T-cell (primary cell): Measurements from ENCODE around the gene DNAJA4. TPM values are rescaled to one million over a fixed set of nuclear protein-coding genes. Genes with fewer than 3 reads are reported as not detected.

Experiments
- ATAC-seq, 4 experiments: fragments of 200-7000 bp in 3 of 4; fragments of 150-1000 bp in 1 of 4; cut with Tn5 transposase; replicated peaks in 1 of 4; 1 replicate in 3 of 4; 2 replicates in 1 of 4; pipeline ENCODE4 v1.10.0; 2021; ENCODE audit warnings: moderate library complexity in 3 of 4, mild to moderate bottlenecking in 2 of 4, moderate number of reproducible peaks in 1 of 4
- CTCF ChIA-PET, 2 donors: fragments of 300-600 bp; sonication (Branson Sonifier 250); formaldehyde crosslinking; loops; one replicate each; lab custom pipeline; 2022; ENCODE audit warnings: antibody characterized with exemption in 2 of 2; lab: Charles Lee
- POLR2A ChIA-PET, 2 donors: fragments of 300-600 bp; sonication (Branson Sonifier 250); formaldehyde crosslinking; loops; one replicate each; lab custom pipeline; 2022; ENCODE audit warnings: antibody characterized with exemption in 2 of 2; lab: Charles Lee
- DNase-seq, 35 experiments: peaks; one replicate each; pipeline versions ENCODE4 v3.0.0 to v3.0.0-alpha.2; 2013 to 2023
- H3K27ac ChIP-seq: one replicate; pipeline ENCODE4 v1.5.1; 2013; ENCODE audit warnings: low read length
- H3K27me3 ChIP-seq, 2 experiments: replicated peaks in 1 of 2; 1 replicate in 1 of 2; 2 replicates in 1 of 2; pipeline versions ENCODE4 v1.6.1 to v1.7.0; 2013; ENCODE audit warnings: low read length in 1 of 2, mixed read lengths in 1 of 2; ENCODE audit not compliant: control insufficient read depth in 2 of 2, insufficient read depth in 2 of 2; ENCODE audit errors: extremely low read depth in 1 of 2
- H3K36me3 ChIP-seq, 2 donors: 1 replicate in 1 of 2; 2 replicates in 1 of 2; pipeline versions ENCODE4 v1.6.1 to v1.7.0; 2013; ENCODE audit warnings: low read length in 1 of 2; ENCODE audit not compliant: control insufficient read depth in 2 of 2, insufficient read depth in 1 of 2; ENCODE audit errors: extremely low read depth in 1 of 2
- H3K4me1 ChIP-seq, 2 experiments: 1 replicate in 1 of 2; 2 replicates in 1 of 2; pipeline versions ENCODE4 v1.6.1 to v1.7.0; 2013; ENCODE audit warnings: low read length in 2 of 2, mixed read lengths in 1 of 2; ENCODE audit not compliant: insufficient read depth in 2 of 2, control insufficient read depth in 1 of 2; ENCODE audit errors: extremely low read depth in 1 of 2
- H3K4me3 ChIP-seq, 2 donors: 1 replicate in 1 of 2; 2 replicates in 1 of 2; pipeline versions ENCODE4 v1.5.1 to v1.7.0; 2013; ENCODE audit warnings: mild to moderate bottlenecking in 2 of 2, low read length in 1 of 2, moderate library complexity in 1 of 2; ENCODE audit not compliant: control insufficient read depth in 1 of 2; ENCODE audit errors: extremely low read depth in 1 of 2
- H3K9me3 ChIP-seq: 2 replicates; pipeline ENCODE4 v1.7.0; 2013
- H3K27ac Mint-ChIP-seq, 2 donors: one replicate each; pipeline ENCODE4 v1.8.0; 2020 to 2021; ENCODE audit warnings: mild to moderate bottlenecking in 2 of 2, mixed read lengths in 2 of 2
- H3K27me3 Mint-ChIP-seq, 2 donors: one replicate each; pipeline ENCODE4 v1.8.0; 2021 to 2022; ENCODE audit warnings: mixed read lengths in 2 of 2
- H3K36me3 Mint-ChIP-seq: one replicate; pipeline ENCODE4 v1.8.0; 2021; ENCODE audit warnings: mixed read lengths
- H3K4me1 Mint-ChIP-seq, 3 donors: one replicate each; pipeline ENCODE4 v1.8.0; 2020 to 2022; ENCODE audit warnings: mixed read lengths in 3 of 3, mild to moderate bottlenecking in 1 of 3
- H3K4me3 Mint-ChIP-seq, 3 donors: one replicate each; pipeline ENCODE4 v1.8.0; 2020 to 2022; ENCODE audit warnings: mild to moderate bottlenecking in 3 of 3, mixed read lengths in 3 of 3, moderate library complexity in 3 of 3
- H3K9me3 Mint-ChIP-seq, 3 donors: one replicate each; pipeline ENCODE4 v1.8.0; 2020 to 2022; ENCODE audit warnings: mixed read lengths in 3 of 3
- WGBS: methylation state at CpG from one replicate; pipeline ENCODE4 v1.1.5; 2013; ENCODE audit warnings: missing lambda C conversion rate; ENCODE audit not compliant: insufficient coverage; 5-methylcytosine and 5-hydroxymethylcytosine counted together
- total RNA-seq, 35 experiments: library from RNA in 6 of 35; stranded (reverse) in 6 of 35; fragments of 120-200 nt in 1 of 35; gene quantifications; one replicate each; pipeline versions ENCODE4 v1.2.1 to v1.2.4 and lab custom pipeline; 2013 to 2026

DNAJA4 gene
- total RNA-seq (10 to 100 TPM; 29.0 to 50.4 (median 32.6) TPM), total RNA-seq (lab: John Stamatoyannopoulos, UW) (16.2 to 51.4 (median 30.6) reads per million in 29 experiments)
- 23.2 TPM for total RNA-seq (2013)

GRCh38 chr15:78264304-78265136 lies at the start of gene DNAJA4:
Gene DNAJA4, plus strand, starts transcription at chr15:78264562. Its CDS starts 202 bp downstream, at chr15:78264764.
- ChIA-PET CTCF (interaction anchor here in 1 of 2 donors (0.6 to 1.5 kb wide), 3 partner anchors 10 to 158 kb away, joined by 3 to 7 read pairs (median 5); partner anchors contain the start of gene SKIC8), POLR2A (interaction anchor here (0.6 to 1.5 kb wide), 7 partner anchors 22 to 608 kb away, joined by 3 to 8 read pairs (median 6); partner anchors contain the start of genes SKIC8 (in 2 of the 2) and MORF4L1 (in 1 of the 2))
- WGBS, result 5% methylated on average over 104 of the region's 107 CpGs
- Mint-ChIP-seq H3K27me3 (no peaks in the 10 kb centered on the region), H3K36me3 (no peaks in the 10 kb centered on the region), H3K27ac (peak within 1 kb of the TSS; percentile 86 to 88), H3K4me1 (peaks cover 33 to 36% (median 35%) of the 10 kb centered on the region in 3 donors), H3K4me3 (peak within 1 kb of the TSS; percentile 76 to 86 (median 83)), H3K9me3 (no peaks in the 10 kb centered on the region)
- H3K27me3 ChIP-seq, result peaks cover 0 to 6% of the 10 kb centered on the region in 2 experiments
- H3K4me3 ChIP-seq, result peak within 1 kb of the TSS; percentile 74 to 83
- H3K36me3 ChIP-seq, result no peaks in the 10 kb centered on the region
- peak within 1 kb of the TSS; percentile 74 for H3K27ac ChIP-seq
- peak; percentile 38 to 76 (median 61) for DNase-seq
- peak; percentile 79 to 83 (median 82) for ATAC-seq
- no peaks in the 10 kb centered on the region for H3K9me3 ChIP-seq
- H3K4me1 ChIP-seq, result peaks cover 10 to 23% of the 10 kb centered on the region in 2 experiments

GRCh38 chr15:78216276-78217104 lies 47.9 kb upstream of the DNAJA4 start:
- Mint-ChIP-seq H3K27ac (no peak overlapping the region), H3K4me1 (no peaks in the 10 kb centered on the region), H3K27me3 (peaks cover 8 to 15% of the 10 kb centered on the region in 2 donors), H3K4me3 (no peak overlapping the region), H3K9me3 (no peaks in the 10 kb centered on the region), H3K36me3 (no peaks in the 10 kb centered on the region)
- ChIA-PET CTCF (no interaction called here), POLR2A (no interaction called here)
- DNase-seq (no peak), ATAC-seq (no peak)
- no peaks in the 10 kb centered on the region for H3K36me3 ChIP-seq
- peaks cover 0 to 23% of the 10 kb centered on the region in 2 experiments for H3K27me3 ChIP-seq
- no peak overlapping the region for H3K27ac ChIP-seq
- H3K9me3 ChIP-seq, result no peaks in the 10 kb centered on the region
- H3K4me1 ChIP-seq, result no peaks in the 10 kb centered on the region
- WGBS, result 94% methylated on average over 6 of the region's 7 CpGs
- no peak overlapping the region for H3K4me3 ChIP-seq

- no peaks in the 10 kb centered on the region for H3K36me3 Mint-ChIP-seq
- H3K4me1 Mint-ChIP-seq, result peaks cover 0 to 12% (median 8%) of the 10 kb centered on the region in 3 donors
- DNase-seq, result no peak
- WGBS, result no CpG with 5 or more reads among the region's 1 CpG
- Histone ChIP-seq H3K27ac (no peak overlapping the region), H3K4me3 (no peak overlapping the region), H3K4me1 (peaks cover 0 to 3% of the 10 kb centered on the region in 2 experiments), H3K27me3 (peaks cover 0 to 2% of the 10 kb centered on the region in 2 experiments), H3K9me3 (no peaks in the 10 kb centered on the region), H3K36me3 (no peaks in the 10 kb centered on the region)
- no peak overlapping the region for H3K4me3 Mint-ChIP-seq
- H3K9me3 Mint-ChIP-seq, result no peaks in the 10 kb centered on the region
- peaks cover 3 to 5% of the 10 kb centered on the region in 2 donors for H3K27me3 Mint-ChIP-seq
- CTCF ChIA-PET, result no interaction called here
- H3K27ac Mint-ChIP-seq, result no peak overlapping the region
- no peak for ATAC-seq
- POLR2A ChIA-PET, result no interaction called here
These were observed 43.6 kb upstream of the DNAJA4 start for GRCh38 chr15:78220713-78221112.

- Mint-ChIP-seq H3K36me3 (no peaks in the 10 kb centered on the region), H3K4me1 (peaks cover 0 to 14% (median 10%) of the 10 kb centered on the region in 3 donors), H3K27me3 (peaks cover 0 to 5% of the 10 kb centered on the region in 2 donors), H3K27ac (peak overlapping the region in 1 of 2 donors; percentile 25), H3K4me3 (no peak overlapping the region), H3K9me3 (no peaks in the 10 kb centered on the region)
- no peak for DNase-seq
- POLR2A ChIA-PET, result no interaction called here
- CTCF ChIA-PET, result no interaction called here
- Histone ChIP-seq H3K27ac (no peak overlapping the region), H3K4me1 (peaks cover 0 to 3% of the 10 kb centered on the region in 2 experiments), H3K9me3 (no peaks in the 10 kb centered on the region), H3K27me3 (peaks cover 0 to 2% of the 10 kb centered on the region in 2 experiments), H3K4me3 (no peak overlapping the region), H3K36me3 (no peaks in the 10 kb centered on the region)
- ATAC-seq, result no peak
- no CpG with 5 or more reads among the region's 5 CpGs for WGBS
These were observed 41.5 kb upstream of the DNAJA4 start for GRCh38 chr15:78222745-78223395.

- Histone ChIP-seq H3K36me3 (no peaks in the 10 kb centered on the region), H3K27ac (peak overlapping the region; percentile 49), H3K27me3 (peaks cover 0 to 2% of the 10 kb centered on the region in 2 experiments), H3K9me3 (no peaks in the 10 kb centered on the region), H3K4me3 (no peak overlapping the region), H3K4me1 (peaks cover 0 to 3% of the 10 kb centered on the region in 2 experiments)
- POLR2A ChIA-PET, result no interaction called here
- Mint-ChIP-seq H3K27ac (peak overlapping the region in 1 of 2 donors; percentile 24), H3K4me1 (peaks cover 0 to 14% (median 10%) of the 10 kb centered on the region in 3 donors), H3K4me3 (no peak overlapping the region), H3K36me3 (no peaks in the 10 kb centered on the region), H3K9me3 (no peaks in the 10 kb centered on the region), H3K27me3 (peaks cover 0 to 5% of the 10 kb centered on the region in 2 donors)
- CTCF ChIA-PET, result interaction anchor here in 1 of 2 donors (0.5 to 1.5 kb wide), 3 partner anchors 16 to 214 kb away, joined by 3 read pairs; no protein-coding TSS in a partner anchor
- DNase-seq (peak in 1 of 35 experiments; percentile 6), ATAC-seq (no peak)
- WGBS, result 57% methylated on average over 1 of the region's 4 CpGs
These were observed 40.9 kb upstream of the DNAJA4 start for GRCh38 chr15:78223396-78224022.
